Naive thymus-derived CD4-positive, alpha-beta T cell (primary cell): ENCODE data around the gene PTPRN2. TPM values are rescaled to one million over a fixed set of nuclear protein-coding genes. Genes with fewer than 3 reads are reported as not detected.
"Not testable (repeated sequence)": the region's sequence is repeated elsewhere in the genome, so short reads cannot be mapped to it uniquely, and the experiment has no call there.

Experiments
- ATAC-seq: fragments of 150-1000 bp; cut with Tn5 transposase; 2 replicates; pipeline ENCODE4 v1.10.0; 2021; ENCODE audit warnings: mild to moderate bottlenecking, moderate library complexity
- CTCF ChIA-PET: fragments of 350-600 bp; sonication (Branson Sonifier 250); formaldehyde crosslinking; loops from one replicate; lab custom pipeline; 2021; ENCODE audit warnings: antibody characterized with exemption; lab: Charles Lee
- POLR2A ChIA-PET: fragments of 350-600 bp; sonication (Branson Sonifier 250); formaldehyde crosslinking; loops from one replicate; lab custom pipeline; 2021; ENCODE audit warnings: antibody characterized with exemption, inconsistent platforms; lab: Charles Lee
- DNase-seq, 9 donors: peaks; one replicate each; pipeline versions ENCODE4 v3.0.0 to v3.0.0-alpha.2; 2020 to 2022; ENCODE audit warnings: mixed read lengths in 1 of 9
- H3K27ac ChIP-seq: one replicate; pipeline ENCODE4 v1.7.0; 2013; ENCODE audit warnings: mild to moderate bottlenecking, low read depth, low read length, moderate library complexity
- H3K27me3 ChIP-seq, 2 donors: one replicate each; pipeline ENCODE4 v1.7.0; 2013; ENCODE audit warnings: low read length in 2 of 2, mild to moderate bottlenecking in 2 of 2, moderate library complexity in 2 of 2; ENCODE audit not compliant: control insufficient read depth in 2 of 2, insufficient read depth in 2 of 2
- H3K36me3 ChIP-seq, 3 experiments: 1 replicate in 2 of 3; 2 replicates in 1 of 3; pipeline ENCODE4 v1.7.0; 2013; ENCODE audit warnings: low read length in 3 of 3, mild to moderate bottlenecking in 3 of 3, moderate library complexity in 1 of 3; ENCODE audit not compliant: insufficient read depth in 3 of 3, control insufficient read depth in 2 of 3
- H3K4me1 ChIP-seq, 2 donors: one replicate each; pipeline ENCODE4 v1.7.0; 2013; ENCODE audit warnings: low read length in 2 of 2, mild to moderate bottlenecking in 2 of 2, moderate library complexity in 1 of 2; ENCODE audit not compliant: control insufficient read depth in 2 of 2, insufficient read depth in 2 of 2
- H3K4me3 ChIP-seq: 2 replicates; pipeline ENCODE4 v1.7.0; 2013; ENCODE audit warnings: mild to moderate bottlenecking, low read length
- H3K9me3 ChIP-seq, 3 experiments: 1 replicate in 2 of 3; 2 replicates in 1 of 3; pipeline ENCODE4 v1.7.0; 2013; ENCODE audit warnings: low read length in 3 of 3; ENCODE audit not compliant: control insufficient read depth in 2 of 3
- H3K27ac Mint-ChIP-seq, 9 donors: one replicate each; pipeline ENCODE4 v1.8.0; 2020 to 2022; ENCODE audit warnings: mixed read lengths in 9 of 9, mild to moderate bottlenecking in 8 of 9, moderate library complexity in 5 of 9, inconsistent platforms in 2 of 9
- H3K27me3 Mint-ChIP-seq, 5 donors: one replicate each; pipeline ENCODE4 v1.8.0; 2021 to 2022; ENCODE audit warnings: mixed read lengths in 5 of 5, mild to moderate bottlenecking in 1 of 5
- H3K36me3 Mint-ChIP-seq, 5 donors: one replicate each; pipeline ENCODE4 v1.8.0; 2020 to 2022; ENCODE audit warnings: mixed read lengths in 5 of 5, mild to moderate bottlenecking in 3 of 5, inconsistent platforms in 1 of 5
- H3K4me1 Mint-ChIP-seq, 7 donors: one replicate each; pipeline ENCODE4 v1.8.0; 2020 to 2022; ENCODE audit warnings: mixed read lengths in 7 of 7, mild to moderate bottlenecking in 3 of 7, inconsistent platforms in 1 of 7
- H3K4me3 Mint-ChIP-seq, 10 donors: one replicate each; pipeline ENCODE4 v1.8.0; 2020 to 2022; ENCODE audit warnings: mild to moderate bottlenecking in 10 of 10, mixed read lengths in 10 of 10, moderate library complexity in 6 of 10, inconsistent platforms in 2 of 10
- H3K9me3 Mint-ChIP-seq, 11 donors: one replicate each; pipeline ENCODE4 v1.8.0; 2020 to 2022; ENCODE audit warnings: mixed read lengths in 11 of 11, mild to moderate bottlenecking in 4 of 11, inconsistent platforms in 1 of 11, moderate library complexity in 1 of 11
- intact Hi-C, 2 donors: fragments of 100-400 bp; cut with micrococcal nuclease; formaldehyde crosslinking; loops; one replicate each; pipeline ENCODE4 v1.15.1; 2023
- polyA plus RNA-seq, 2 donors: library from polyadenylated mRNA; unstranded; fragments of 300-500 nt; fragmentation: Illumina TruSeq; gene quantifications; one replicate each; pipeline ENCODE4 v1.2.3, GENCODE V29; 2021
- total RNA-seq, 6 experiments: library from RNA in 5 of 6; stranded (reverse) in 5 of 6; gene quantifications; 1 replicate in 5 of 6; 2 replicates in 1 of 6; pipeline ENCODE4 v1.2.3 and lab custom pipeline; 2021 to 2026

The PTPRN2 gene
- total and polyA plus RNA-seq, 7 experiments from 2014 or later: 0.58 to 2.3 (median 1.4) TPM

- Mint-ChIP-seq H3K27me3 (peaks cover 0 to 12% (median 0%) of the 10 kb centered on the region in 5 donors), H3K4me1 (no peaks in the 10 kb centered on the region), H3K27ac (no peak overlapping the region), H3K4me3 (no peak overlapping the region), H3K9me3 (peaks cover 0 to 3% (median 0%) of the 10 kb centered on the region in 11 donors), H3K36me3 (no peaks in the 10 kb centered on the region)
- intact Hi-C loops: no loop called here
- DNase-seq: no peak
- no peak for ATAC-seq
- H3K4me1 ChIP-seq: no peaks in the 10 kb centered on the region
- POLR2A ChIA-PET: no interaction called here
- no peak overlapping the region for H3K4me3 ChIP-seq
- no peaks in the 10 kb centered on the region for H3K27me3 ChIP-seq
- H3K36me3 ChIP-seq: no peaks in the 10 kb centered on the region
- H3K27ac ChIP-seq: no peak overlapping the region
- CTCF ChIA-PET: no interaction called here
- H3K9me3 ChIP-seq: no peaks in the 10 kb centered on the region
Observed at GRCh38 chr7:158525648-158526484, 61.8 kb downstream of the PTPRN2 start.

- H3K27ac Mint-ChIP-seq: no peak overlapping the region
- H3K4me1 ChIP-seq: no peaks in the 10 kb centered on the region
- H3K4me1 Mint-ChIP-seq: no peaks in the 10 kb centered on the region
- no peak overlapping the region for H3K4me3 Mint-ChIP-seq
- no peaks in the 10 kb centered on the region for H3K36me3 ChIP-seq
- H3K9me3 ChIP-seq: no peaks in the 10 kb centered on the region
- H3K4me3 ChIP-seq: no peak overlapping the region
- intact Hi-C loops: no loop called here
- ATAC-seq (no peak), DNase-seq (no peak)
- H3K36me3 Mint-ChIP-seq: peaks cover 0 to 3% (median 0%) of the 10 kb centered on the region in 5 donors
- POLR2A ChIA-PET: no interaction called here
- peaks cover 0 to 3% (median 0%) of the 10 kb centered on the region in 11 donors for H3K9me3 Mint-ChIP-seq
- CTCF ChIA-PET: no interaction called here
- H3K27me3 Mint-ChIP-seq: peaks cover 0 to 7% (median 0%) of the 10 kb centered on the region in 5 donors
- no peak overlapping the region for H3K27ac ChIP-seq
- no peaks in the 10 kb centered on the region for H3K27me3 ChIP-seq
Observed at GRCh38 chr7:158524749-158525635, 62.6 kb downstream of the PTPRN2 start.

GRCh38 chr7:158524286-158524685, 63.3 kb downstream of the PTPRN2 start:
- H3K36me3 Mint-ChIP-seq, CTCF ChIA-PET, H3K4me3 ChIP-seq, H3K4me1 ChIP-seq, H3K4me1 Mint-ChIP-seq, H3K4me3 Mint-ChIP-seq, H3K27me3 ChIP-seq, ATAC-seq, H3K27ac ChIP-seq, H3K27me3 Mint-ChIP-seq, H3K27ac Mint-ChIP-seq, H3K9me3 Mint-ChIP-seq, DNase-seq, H3K36me3 ChIP-seq, H3K9me3 ChIP-seq, POLR2A ChIA-PET, intact Hi-C loops: not testable (repeated sequence)

- H3K27ac Mint-ChIP-seq, ATAC-seq, DNase-seq, intact Hi-C loops, H3K4me3 ChIP-seq, H3K4me1 ChIP-seq, H3K27ac ChIP-seq, H3K9me3 ChIP-seq, H3K36me3 ChIP-seq, POLR2A ChIA-PET, H3K27me3 ChIP-seq, H3K4me1 Mint-ChIP-seq, CTCF ChIA-PET, H3K36me3 Mint-ChIP-seq, H3K9me3 Mint-ChIP-seq, H3K27me3 Mint-ChIP-seq, H3K4me3 Mint-ChIP-seq: not testable (repeated sequence)
Observed at GRCh38 chr7:158523877-158524276, 63.7 kb downstream of the PTPRN2 start.

- H3K27ac ChIP-seq, POLR2A ChIA-PET, DNase-seq, H3K27ac Mint-ChIP-seq, CTCF ChIA-PET, H3K4me1 ChIP-seq, H3K9me3 Mint-ChIP-seq, H3K4me3 ChIP-seq, H3K27me3 ChIP-seq, H3K36me3 Mint-ChIP-seq, H3K9me3 ChIP-seq, H3K36me3 ChIP-seq, H3K4me1 Mint-ChIP-seq, intact Hi-C loops, ATAC-seq, H3K4me3 Mint-ChIP-seq: not testable (repeated sequence)
- H3K27me3 Mint-ChIP-seq: peaks cover 0 to 13% (median 3%) of the 10 kb centered on the region in 5 donors
Observed at GRCh38 chr7:158523165-158523856, 64.3 kb downstream of the PTPRN2 start.

- H3K4me3 Mint-ChIP-seq, H3K36me3 Mint-ChIP-seq, H3K9me3 ChIP-seq, CTCF ChIA-PET, ATAC-seq, H3K27ac Mint-ChIP-seq, intact Hi-C loops, DNase-seq, H3K27ac ChIP-seq, H3K36me3 ChIP-seq, H3K4me1 Mint-ChIP-seq, H3K9me3 Mint-ChIP-seq, H3K4me1 ChIP-seq, POLR2A ChIA-PET, H3K4me3 ChIP-seq, H3K27me3 ChIP-seq: not testable (repeated sequence)
- H3K27me3 Mint-ChIP-seq: peaks cover 0 to 28% (median 12%) of the 10 kb centered on the region in 5 donors
Observed at GRCh38 chr7:158521795-158522194, 65.8 kb downstream of the PTPRN2 start.
